Glomerular visceral epithelial cell (primary cell): ENCODE data around the gene RESP18.

Experiments
- DNase-seq: peaks from one replicate; pipeline ENCODE4 v3.0.0-alpha.2; 2016; ENCODE audit errors: extremely low spot score

The RESP18 gene

GRCh38 chr2:219332542-219332941, at the start of gene RESP18:
Gene RESP18 (minus strand): TSS chr2:219332744.
- no peak for DNase-seq

GRCh38 chr2:219381448-219381847, 48.9 kb upstream of the RESP18 start:
- no peak for DNase-seq

- DNase-seq: no peak
These were observed 48.4 kb upstream of the RESP18 start for GRCh38 chr2:219380926-219381325.

GRCh38 chr2:219378163-219378851, 45.8 kb upstream of the RESP18 start:
- no peak for DNase-seq

GRCh38 chr2:219369447-219369861, 36.9 kb upstream of the RESP18 start:
- DNase-seq: no peak

- DNase-seq: no peak
These were observed 36.2 kb upstream of the RESP18 start for GRCh38 chr2:219368690-219369191.

- peak; percentile 86 for DNase-seq
These were observed 30.1 kb upstream of the RESP18 start for GRCh38 chr2:219362524-219363164.

- DNase-seq: no peak
These were observed 29.5 kb upstream of the RESP18 start for GRCh38 chr2:219362072-219362471.

- no peak for DNase-seq
These were observed 25.9 kb upstream of the RESP18 start for GRCh38 chr2:219358170-219359075.

GRCh38 chr2:219356834-219357233, 24.3 kb upstream of the RESP18 start:
- no peak for DNase-seq

- no peak for DNase-seq
These were observed 22.0 kb upstream of the RESP18 start for GRCh38 chr2:219354582-219354981.

GRCh38 chr2:219353129-219353528, 20.6 kb upstream of the RESP18 start:
- DNase-seq: no peak

- peak; percentile 64 for DNase-seq
These were observed 20.0 kb upstream of the RESP18 start for GRCh38 chr2:219352448-219353023.

GRCh38 chr2:219350710-219351221, 18.2 kb upstream of the RESP18 start:
- DNase-seq: no peak

- no peak for DNase-seq
These were observed 17.7 kb upstream of the RESP18 start for GRCh38 chr2:219350215-219350614.

- peak; percentile 15 for DNase-seq
These were observed 12.3 kb upstream of the RESP18 start for GRCh38 chr2:219344751-219345430.

GRCh38 chr2:219335373-219335786, 2.8 kb upstream of the RESP18 start:
- DNase-seq: no peak

GRCh38 chr2:219334076-219334475, 1.5 kb upstream of the RESP18 start:
- DNase-seq: no peak

- DNase-seq: no peak
These were observed 857 bp downstream of the RESP18 start for GRCh38 chr2:219331560-219332213.

- DNase-seq: no peak
These were observed 4.8 kb downstream of the RESP18 start for GRCh38 chr2:219327719-219328118.
